K562 (cell line): ENCODE data around the gene PTPN11. TPM values are rescaled to one million over a fixed set of nuclear protein-coding genes. Genes with fewer than 3 reads are reported as not detected.

Source experiments
- CEBPZ ChIP-seq: fragments of 150-350 bp; IDR thresholded peaks from 2 replicates; pipeline ENCODE4 v1.6.1; 2014; ENCODE audit warnings: low read depth, mild to moderate bottlenecking, low read length, borderline replicate concordance
- FOXA3 ChIP-seq, 2 experiments: fragments of 450-650 bp in 1 of 2; sonication (generic) in 1 of 2; formaldehyde crosslinking; IDR thresholded peaks in 1 of 2; conservative IDR thresholded peaks in 1 of 2; 2 replicates each; pipeline versions ENCODE4 v1.4.0 to v1.8.0; 2020 to 2022; ENCODE audit warnings: mild to moderate bottlenecking in 2 of 2, missing genetic modification reagents in 1 of 2
- GTF3C2 ChIP-seq: IDR thresholded peaks from 3 replicates; pipeline ENCODE4 v1.6.1; 2011; ENCODE audit warnings: borderline replicate concordance, mild to moderate bottlenecking, moderate library complexity; ENCODE audit not compliant: insufficient read length; ENCODE audit errors: extremely low read depth
- NCOA4 ChIP-seq: fragments of 450-650 bp; IDR thresholded peaks from 2 replicates; pipeline ENCODE4 v1.6.1; 2018; ENCODE audit warnings: mild to moderate bottlenecking; ENCODE audit not compliant: partially characterized antibody
- RBM25 ChIP-seq: fragments of 200-400 bp; formaldehyde crosslinking; IDR thresholded peaks from 2 replicates; pipeline ENCODE4 v1.6.1; 2018; ENCODE audit warnings: low read length, low read depth, moderate library complexity; ENCODE audit not compliant: severe bottlenecking
- ZFX ChIP-seq: sonication (generic); formaldehyde crosslinking; IDR thresholded peaks from 2 replicates; pipeline ENCODE4 v1.8.0; 2022; ENCODE audit warnings: mild to moderate bottlenecking, missing genetic modification reagents, moderate library complexity
- polyA plus RNA-seq, 8 experiments: library from polyadenylated mRNA; depleted of rRNA in 4 of 8; stranded (reverse) in 5 of 8; unstranded in 3 of 8; fragments of >200 nt; fragmentation: Nextera tagmentation in 2 of 8; fragmentation: Illumina TruSeq in 1 of 8; extraction: Ambion mirVana in 2 of 8; extraction: Trizol in 1 of 8; gene quantifications; 2 replicates each; pipeline versions ENCODE4 v1.2.1 to v1.2.3, GENCODE V29; 2011 to 2014; ENCODE audit warnings: inconsistent platforms in 1 of 8, missing spikeins in 1 of 8
- total RNA-seq, 7 experiments: library from RNA; depleted of rRNA in 6 of 7; stranded (reverse); fragments of >200 nt in 6 of 7; fragmentation: Illumina TruSeq in 2 of 7; extraction: Trizol in 2 of 7; gene quantifications; 2 replicates each; pipeline versions ENCODE4 v1.2.1 to v1.2.3, GENCODE V29; 2011 to 2021; ENCODE audit warnings: low replicate concordance in 1 of 7
- TF ChIP-seq, protein P1 (sequence below): fragments of 250-450 bp; sonication (Bioruptor Pico); IDR thresholded peaks from 2 replicates; pipeline ENCODE4 v1.8.0; 2022; ENCODE audit warnings: inconsistent platforms

The PTPN11 gene
- total and polyA plus RNA-seq, 9 of the 15 experiments (the other 6 are each of a cell fraction or from before 2014, with no cell fraction given), result 22.5 to 126 (median 79.7) TPM

DNA sequence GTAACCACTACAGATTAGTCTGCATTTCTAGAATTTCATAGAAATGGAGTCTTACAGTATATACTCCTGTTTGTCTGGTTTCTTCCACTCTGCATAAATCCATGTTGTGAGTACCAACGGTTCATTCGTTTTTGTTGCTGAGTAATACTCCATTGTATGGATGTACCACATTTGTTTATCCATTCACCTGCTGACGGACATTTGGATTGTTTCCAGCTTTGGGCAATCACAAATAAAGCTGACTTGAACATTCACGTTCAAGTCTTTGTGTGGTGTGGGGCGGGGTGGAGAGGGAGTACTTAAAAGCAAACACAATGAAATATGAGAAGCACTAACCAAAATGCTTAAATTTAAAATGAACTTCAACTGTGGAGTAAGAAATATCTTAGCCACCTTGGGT, 43.6 kb upstream of the PTPN11 start (continued):
- TF ChIP-seq NCOA4 (no peak), FOXA3 (CRISPR knock-in tag; conservative IDR thresholded peaks at IDR 0.05 in 1 of 2, IDR thresholded peaks at IDR 0.05 in 1 of 2) (no peak), GTF3C2 (no peak), CEBPZ (no peak), RBM25 (peak; percentile 49), ZFX (CRISPR knock-in tag) (no peak)
- TF ChIP-seq, protein P1, sequence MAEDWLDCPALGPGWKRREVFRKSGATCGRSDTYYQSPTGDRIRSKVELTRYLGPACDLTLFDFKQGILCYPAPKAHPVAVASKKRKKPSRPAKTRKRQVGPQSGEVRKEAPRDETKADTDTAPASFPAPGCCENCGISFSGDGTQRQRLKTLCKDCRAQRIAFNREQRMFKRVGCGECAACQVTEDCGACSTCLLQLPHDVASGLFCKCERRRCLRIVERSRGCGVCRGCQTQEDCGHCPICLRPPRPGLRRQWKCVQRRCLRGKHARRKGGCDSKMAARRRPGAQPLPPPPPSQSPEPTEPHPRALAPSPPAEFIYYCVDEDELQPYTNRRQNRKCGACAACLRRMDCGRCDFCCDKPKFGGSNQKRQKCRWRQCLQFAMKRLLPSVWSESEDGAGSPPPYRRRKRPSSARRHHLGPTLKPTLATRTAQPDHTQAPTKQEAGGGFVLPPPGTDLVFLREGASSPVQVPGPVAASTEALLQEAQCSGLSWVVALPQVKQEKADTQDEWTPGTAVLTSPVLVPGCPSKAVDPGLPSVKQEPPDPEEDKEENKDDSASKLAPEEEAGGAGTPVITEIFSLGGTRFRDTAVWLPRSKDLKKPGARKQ (CRISPR knock-in tag), result no peak
